ENCODE results near the gene PPP4R4.

DNA sequence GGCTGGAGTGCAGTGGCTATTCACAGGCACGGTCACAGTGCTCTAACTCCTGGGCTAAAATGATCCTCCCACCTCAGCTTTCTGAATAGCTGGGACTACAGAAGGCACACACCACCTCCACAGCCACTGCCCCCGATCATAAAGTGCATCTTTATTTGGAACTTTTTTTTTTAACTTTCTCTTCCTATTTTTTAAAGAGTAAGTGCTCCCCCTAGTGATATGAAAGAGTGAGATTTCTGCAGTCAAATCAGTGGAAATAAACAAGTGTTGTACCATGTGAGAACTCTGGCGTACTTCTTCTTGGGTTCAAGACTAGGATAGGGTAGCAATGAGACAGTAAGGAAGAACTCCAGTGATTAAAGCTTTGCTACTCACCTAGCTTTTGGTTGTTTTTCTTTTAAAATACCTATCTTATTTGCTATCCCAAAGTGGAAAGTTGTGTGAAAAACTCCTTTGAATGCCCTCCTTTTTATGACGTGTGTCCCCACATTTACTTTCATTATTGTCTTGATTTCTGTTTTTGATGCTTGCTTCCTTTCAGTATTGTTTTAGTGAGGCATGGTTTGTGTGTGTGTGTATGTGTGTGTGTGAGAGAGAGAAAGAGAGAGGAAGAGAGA is 6.6 kb downstream of the PPP4R4 start:
- TF ChIP-seq EP300 (IDR thresholded peaks at IDR 0.05) (no peak), POLR2AphosphoS5 (IDR thresholded peaks at IDR 0.05) (no peak)
- TF ChIP-seq, protein P1, sequence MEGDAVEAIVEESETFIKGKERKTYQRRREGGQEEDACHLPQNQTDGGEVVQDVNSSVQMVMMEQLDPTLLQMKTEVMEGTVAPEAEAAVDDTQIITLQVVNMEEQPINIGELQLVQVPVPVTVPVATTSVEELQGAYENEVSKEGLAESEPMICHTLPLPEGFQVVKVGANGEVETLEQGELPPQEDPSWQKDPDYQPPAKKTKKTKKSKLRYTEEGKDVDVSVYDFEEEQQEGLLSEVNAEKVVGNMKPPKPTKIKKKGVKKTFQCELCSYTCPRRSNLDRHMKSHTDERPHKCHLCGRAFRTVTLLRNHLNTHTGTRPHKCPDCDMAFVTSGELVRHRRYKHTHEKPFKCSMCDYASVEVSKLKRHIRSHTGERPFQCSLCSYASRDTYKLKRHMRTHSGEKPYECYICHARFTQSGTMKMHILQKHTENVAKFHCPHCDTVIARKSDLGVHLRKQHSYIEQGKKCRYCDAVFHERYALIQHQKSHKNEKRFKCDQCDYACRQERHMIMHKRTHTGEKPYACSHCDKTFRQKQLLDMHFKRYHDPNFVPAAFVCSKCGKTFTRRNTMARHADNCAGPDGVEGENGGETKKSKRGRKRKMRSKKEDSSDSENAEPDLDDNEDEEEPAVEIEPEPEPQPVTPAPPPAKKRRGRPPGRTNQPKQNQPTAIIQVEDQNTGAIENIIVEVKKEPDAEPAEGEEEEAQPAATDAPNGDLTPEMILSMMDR (IDR thresholded peaks at IDR 0.05), result peak; percentile 29 to 36
